Hepatocyte (in vitro differentiated cells): ENCODE results near the gene NHSL2.

Source experiments
- CTCF ChIP-seq: fragments of 200-600 bp; sonication (generic); IDR thresholded peaks from 2 replicates; pipeline ENCODE4 v1.5.1; 2016; ENCODE audit warnings: antibody characterized with exemption, mild to moderate bottlenecking; ENCODE audit not compliant: poor library complexity
- EZH2 ChIP-seq: fragments of 200-600 bp; sonication (generic); IDR thresholded peaks from 2 replicates; pipeline ENCODE4 v1.6.1; 2016; ENCODE audit warnings: antibody characterized with exemption, mild to moderate bottlenecking, borderline replicate concordance

- TF ChIP-seq CTCF (no peak), EZH2 (no peak)
These were observed 212.1 kb downstream of the NHSL2 start for GRCh38 chrX:72122621-72123337.
